NB4 (cell line): Measurements from ENCODE around the gene RERE.

ENCODE experiments used
- CTCF ChIP-seq: IDR thresholded peaks from one replicate; pipeline ENCODE4 v1.5.1; 2012; ENCODE audit warnings: low read depth, low read length
- MAX ChIP-seq: IDR thresholded peaks from 2 replicates; pipeline ENCODE4 v1.6.1; 2011; ENCODE audit warnings: low read depth, low read length
- MYC ChIP-seq: IDR thresholded peaks from 2 replicates; pipeline ENCODE4 v1.6.1; 2011; ENCODE audit warnings: low read depth, low read length

GRCh38 chr1:8839990-8840389 is 22.6 kb upstream of the RERE start:
- no peak for TF ChIP-seq CTCF
- no peak for TF ChIP-seq MAX
- no peak for TF ChIP-seq MYC
